NCI-H1436 (cell line): ENCODE data around the gene UNC13C.

ENCODE experiments used
- DNase-seq: peaks from one replicate; lab custom pipeline; 2025; lab: John Stamatoyannopoulos, UW

Gene UNC13C

DNA sequence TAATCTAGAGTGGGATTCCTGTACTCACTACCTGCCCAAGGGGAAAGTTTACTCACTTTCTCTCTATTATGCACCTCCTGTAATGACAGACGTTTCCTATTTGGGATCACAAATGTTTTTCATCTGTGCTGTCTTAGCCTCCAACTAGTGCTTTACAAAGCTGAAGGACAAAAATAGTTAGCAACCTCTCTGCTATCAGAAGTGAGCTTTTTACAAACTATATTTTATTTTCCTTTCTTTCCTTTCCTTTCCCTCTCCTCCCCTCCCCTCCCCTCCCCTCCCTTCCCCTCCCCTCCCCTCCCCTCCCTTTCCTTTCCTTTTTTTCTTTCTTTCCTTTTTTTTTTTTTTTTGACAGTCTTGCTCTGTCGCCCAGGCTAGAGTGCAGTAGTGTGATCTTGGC lies 130.8 kb downstream of the UNC13C start:
- DNase-seq = no peak

DNA sequence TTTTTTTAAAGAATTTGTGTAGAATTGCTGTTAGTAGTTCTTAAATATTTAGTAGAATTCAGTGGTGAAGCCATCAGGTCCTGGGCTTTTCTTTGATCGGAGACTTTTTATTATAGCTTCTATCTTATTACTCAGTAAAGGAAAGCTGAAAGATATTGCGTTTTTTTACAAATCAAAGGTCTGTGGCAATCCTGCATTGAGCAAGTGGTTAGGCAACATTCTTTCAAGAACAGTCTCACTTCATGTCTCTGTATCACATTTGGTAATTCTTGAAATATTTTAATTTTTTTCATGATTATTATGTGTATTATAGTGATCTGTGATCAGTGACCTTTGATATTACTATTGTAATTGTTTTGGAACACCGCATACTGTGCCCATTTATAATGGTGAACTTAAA lies 140.8 kb downstream of the UNC13C start:
- DNase-seq = no peak

GRCh38 chr15:54120949-54121463 lies 142.8 kb downstream of the UNC13C start:
- DNase-seq = no peak

DNA sequence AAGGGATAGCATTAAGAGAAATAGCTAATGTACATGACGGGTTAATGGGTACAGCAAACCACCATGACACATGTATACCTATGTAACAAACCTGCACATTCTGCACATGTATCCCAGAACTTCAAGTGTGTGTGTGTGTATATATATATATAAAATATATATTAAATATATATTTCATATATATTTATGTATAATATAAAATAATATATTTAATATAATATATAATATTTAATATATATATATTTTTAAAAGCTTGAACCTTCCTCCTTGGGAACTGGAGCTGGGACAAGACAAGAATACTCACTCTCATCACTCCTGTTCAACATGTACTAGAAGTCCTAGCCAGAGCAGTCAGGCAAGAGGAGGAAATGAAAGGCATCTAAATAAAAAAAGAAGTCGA lies 149.3 kb downstream of the UNC13C start:
- DNase-seq = no peak

GRCh38 chr15:54131410-54131809 lies 153.2 kb downstream of the UNC13C start:
- no peak for DNase-seq

DNA sequence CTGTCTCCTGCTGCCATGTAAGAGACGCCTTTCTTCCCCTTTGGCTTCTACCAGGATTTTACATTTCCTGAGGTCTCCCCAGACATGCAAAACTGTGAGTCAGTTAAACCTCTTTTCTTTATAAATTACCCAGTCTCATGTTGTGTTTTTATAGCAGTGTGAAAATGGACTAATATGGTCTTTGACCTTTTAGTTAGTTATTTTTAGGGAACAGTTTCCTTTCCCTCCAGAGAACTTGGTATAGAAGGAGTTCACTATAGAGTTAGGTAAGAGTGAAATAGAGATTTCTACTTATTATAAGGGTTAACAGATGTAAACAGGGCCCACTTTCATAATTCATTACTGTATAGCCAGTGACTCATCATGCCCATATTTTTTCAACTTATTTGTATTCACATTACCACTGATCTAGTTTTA lies 170.9 kb downstream of the UNC13C start:
- no peak for DNase-seq

DNA sequence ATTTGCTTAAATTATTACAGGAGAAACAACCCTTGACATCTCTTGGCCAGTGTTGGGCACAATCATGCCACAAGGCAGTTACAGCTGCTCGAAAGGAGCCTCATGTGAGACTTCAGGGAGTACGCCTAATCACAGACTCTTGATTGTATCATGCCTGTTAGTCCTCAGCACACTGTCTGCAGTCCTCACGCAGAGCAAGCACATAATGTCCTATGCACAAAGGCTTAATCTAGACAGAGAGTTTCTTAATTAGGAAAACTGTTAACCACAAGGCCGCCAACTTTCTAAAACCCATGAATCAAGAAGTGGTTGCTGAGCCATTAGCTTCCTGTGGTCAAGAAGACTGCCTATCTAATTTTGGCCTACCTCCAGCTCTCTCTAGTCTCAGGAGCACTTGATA lies 172.0 kb downstream of the UNC13C start:
- DNase-seq = no peak

GRCh38 chr15:54159012-54159411 lies 180.8 kb downstream of the UNC13C start:
- DNase-seq = no peak

DNA sequence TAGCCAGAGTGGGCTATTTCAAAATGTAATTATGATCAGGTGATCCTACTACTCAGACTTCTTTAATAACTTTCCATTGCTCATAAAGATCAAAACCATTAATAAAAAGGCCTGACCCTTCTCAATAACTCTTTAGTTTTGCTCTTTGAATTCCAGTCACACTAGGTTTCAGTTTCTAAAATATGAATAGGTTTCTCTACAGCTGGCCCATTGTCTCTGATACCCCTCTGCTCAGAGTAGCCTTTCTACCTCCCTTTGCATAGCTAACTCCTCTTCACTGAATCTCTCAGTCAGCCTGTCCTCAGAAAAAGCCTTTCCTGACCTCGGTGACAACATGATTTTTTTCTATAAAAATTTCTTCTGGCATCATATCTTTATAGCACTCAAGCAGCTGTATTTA lies 209.1 kb downstream of the UNC13C start:
- no peak for DNase-seq

GRCh38 chr15:54197995-54198394 lies 219.8 kb downstream of the UNC13C start:
- no peak for DNase-seq

DNA sequence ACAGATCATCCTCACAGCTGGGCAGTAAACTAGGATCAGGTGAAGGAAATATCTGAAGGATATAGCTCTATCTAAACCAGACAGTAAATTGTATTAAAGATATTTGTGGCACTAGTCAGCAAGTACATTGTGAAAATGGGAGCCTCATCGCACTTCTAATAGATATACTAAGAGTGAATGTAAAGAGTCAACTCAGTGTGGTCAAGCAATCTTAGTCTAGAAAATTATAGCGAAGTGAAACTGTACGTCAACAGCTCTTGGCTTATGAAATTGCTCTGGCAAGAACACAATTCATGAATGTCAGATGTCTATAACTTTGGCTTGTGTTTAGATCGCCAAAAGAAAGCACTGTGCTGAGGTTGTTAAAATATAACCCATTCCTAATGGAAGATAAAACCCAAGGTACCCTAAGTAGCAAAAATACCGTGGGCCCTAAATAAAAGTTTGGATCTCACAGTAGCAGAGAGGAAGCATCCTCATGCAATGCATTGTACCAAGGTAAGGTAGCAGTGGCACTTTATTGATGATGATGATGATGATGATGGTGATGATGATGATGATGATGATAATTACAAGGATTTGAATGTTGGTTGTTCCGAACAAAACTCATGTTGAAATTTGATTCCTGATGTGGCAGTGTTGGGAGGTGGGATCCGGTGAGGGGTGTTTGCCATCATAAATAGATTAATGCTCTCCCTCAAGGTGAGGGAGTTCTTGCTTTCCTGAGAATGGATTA lies 228.5 kb downstream of the UNC13C start:
- DNase-seq = no peak

- DNase-seq = no peak
These were observed 230.5 kb downstream of the UNC13C start for GRCh38 chr15:54208786-54209185.

- no peak for DNase-seq
These were observed 234.4 kb downstream of the UNC13C start for GRCh38 chr15:54212635-54213034.

DNA sequence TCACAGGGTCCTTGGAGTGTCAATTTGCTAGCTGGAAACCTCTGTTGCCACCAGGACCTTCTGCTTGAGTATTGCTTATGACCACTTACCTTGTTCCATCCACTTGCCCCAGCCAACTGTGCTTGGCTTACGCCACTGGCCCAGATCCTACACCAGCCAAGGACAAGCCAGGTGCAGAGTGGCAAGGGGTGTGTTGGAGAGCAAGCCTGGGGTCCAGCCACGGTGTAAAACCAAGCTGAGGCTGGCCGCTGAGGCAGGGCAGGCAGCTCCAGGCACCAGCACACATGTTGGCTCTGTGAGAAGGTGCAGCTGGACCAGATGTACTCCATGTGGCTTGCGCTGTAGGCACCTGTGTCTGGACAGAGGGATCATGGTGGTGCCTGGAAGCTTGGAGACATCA lies 248.2 kb downstream of the UNC13C start:
- DNase-seq = no peak

- DNase-seq = no peak
These were observed 249.3 kb downstream of the UNC13C start for GRCh38 chr15:54227569-54227968.

GRCh38 chr15:54250326-54250725 lies 272.1 kb downstream of the UNC13C start:
- DNase-seq = no peak

- DNase-seq = no peak
These were observed 277.9 kb downstream of the UNC13C start for GRCh38 chr15:54256190-54256589.

DNA sequence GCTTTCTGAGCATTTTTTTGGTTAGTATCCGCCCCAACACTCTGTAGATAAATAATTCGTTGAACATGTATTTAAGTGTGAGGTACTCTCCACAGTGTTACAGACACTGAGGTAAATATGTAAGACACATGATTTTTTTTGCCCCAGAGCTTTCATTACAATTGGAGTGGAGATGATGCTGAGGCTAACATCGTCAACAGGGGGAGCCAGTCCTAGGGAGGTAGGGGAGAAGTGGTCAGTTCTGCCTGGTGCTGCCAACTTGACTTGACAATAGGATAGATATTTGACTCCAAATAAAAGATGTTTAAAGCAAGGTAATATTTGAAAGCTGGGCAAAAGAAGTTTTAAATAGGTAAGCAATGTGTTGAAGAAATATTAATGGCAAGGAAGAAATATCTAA lies 295.7 kb downstream of the UNC13C start:
- no peak for DNase-seq

DNA sequence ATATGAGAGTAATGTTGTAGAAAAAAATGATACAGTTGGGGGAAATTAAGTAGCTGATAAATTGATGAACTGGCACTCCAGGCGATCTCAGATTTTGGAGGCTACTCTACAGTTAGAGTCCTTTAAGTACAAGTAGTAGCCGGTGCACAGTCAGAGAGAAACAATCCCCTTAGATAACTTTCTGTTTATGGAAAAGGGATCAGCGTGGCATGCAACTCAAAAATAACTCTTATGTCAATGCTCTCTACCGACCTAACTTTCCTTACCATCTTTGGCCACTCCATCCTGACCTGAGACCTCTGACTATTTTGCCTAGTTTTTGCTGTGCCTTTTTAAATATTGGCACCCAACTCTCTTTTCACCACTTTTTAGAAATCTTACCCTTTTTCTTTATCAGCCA lies 299.6 kb downstream of the UNC13C start:
- no peak for DNase-seq

GRCh38 chr15:54280726-54281125 lies 302.5 kb downstream of the UNC13C start:
- DNase-seq = no peak

DNA sequence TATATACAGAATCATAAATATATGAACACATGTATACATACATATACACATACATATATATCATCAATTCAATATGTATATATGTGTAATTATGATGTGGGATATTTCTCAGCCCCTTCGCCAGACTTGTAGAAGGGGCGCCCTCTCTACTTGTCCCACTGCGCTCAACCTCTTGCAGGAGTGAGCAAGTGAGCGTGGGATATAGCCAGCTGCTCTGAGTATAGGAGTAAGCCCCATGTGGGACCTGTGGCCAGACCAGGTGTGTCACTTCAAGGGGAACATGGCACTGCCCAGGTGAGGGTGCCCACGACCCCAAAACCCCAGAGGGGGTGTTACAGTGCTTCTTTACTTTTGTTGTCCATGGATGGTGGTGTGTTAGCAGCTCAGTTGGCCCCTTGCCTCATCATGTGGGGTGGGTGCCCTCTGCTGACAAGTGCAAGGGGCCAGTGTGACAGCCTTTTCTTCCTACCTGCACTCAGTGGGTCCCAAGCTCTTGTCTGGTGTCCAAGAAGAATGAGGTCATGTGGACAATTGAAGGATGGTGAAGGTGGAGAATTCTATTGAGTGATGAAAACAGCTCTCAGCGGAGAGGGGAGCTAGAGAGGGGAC lies 304.1 kb downstream of the UNC13C start:
- no peak for DNase-seq

GRCh38 chr15:54288049-54288448 lies 309.8 kb downstream of the UNC13C start:
- no peak for DNase-seq

DNA sequence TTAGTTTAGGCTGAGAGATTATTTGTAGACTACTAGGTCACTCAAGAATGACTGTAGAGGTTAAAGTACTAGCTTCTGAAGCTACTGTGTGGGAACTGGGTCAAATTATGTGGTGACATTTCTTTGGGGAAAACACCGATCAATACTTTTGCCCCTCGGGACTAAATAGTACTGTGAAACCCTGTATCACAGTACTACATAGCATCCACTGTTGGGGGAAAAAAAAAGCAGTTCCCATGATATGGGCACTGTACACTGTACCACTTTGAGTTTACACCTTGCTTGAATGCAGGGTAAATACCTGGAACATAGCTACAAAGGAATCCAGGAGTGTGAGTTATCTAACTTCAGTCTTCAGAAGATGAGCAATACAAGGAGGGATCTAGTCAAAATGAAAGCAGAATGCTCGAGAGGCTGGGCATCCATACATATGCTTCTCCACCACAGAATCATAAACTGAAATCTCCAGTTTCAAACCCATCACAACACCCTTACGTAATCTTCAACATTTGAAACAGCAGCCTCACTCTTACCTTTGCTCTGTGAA lies 311.4 kb downstream of the UNC13C start:
- no peak for DNase-seq
